HCT116 (cell line): ENCODE measurements around the gene ACTN2. TPM values are rescaled to one million over a fixed set of nuclear protein-coding genes. Genes with fewer than 3 reads are reported as not detected.

Experiments
- ATAC-seq: fragments of 200-7000 bp; cut with Tn5 transposase; 2 replicates; pipeline ENCODE4 v1.9.1; 2020; ENCODE audit warnings: mild to moderate bottlenecking, moderate library complexity
- BruUV-seq: library from RNA; stranded (reverse); fragments of 400-500 nt; replicated peaks from 2 replicates; lab custom pipeline; 2021; lab: Mats Ljungman, UMichigan
- CTCF ChIA-PET: fragments of 300-600 bp; sonication (Branson Sonifier 250); formaldehyde crosslinking; loops from one replicate; lab custom pipeline; 2021; ENCODE audit warnings: antibody characterized with exemption; lab: Charles Lee
- POLR2A ChIA-PET: fragments of 300-600, 350-600 bp; sonication (Branson Sonifier 250); formaldehyde crosslinking; loops from one replicate; lab custom pipeline; 2021; ENCODE audit warnings: antibody characterized with exemption; lab: Charles Lee
- RAD21 ChIA-PET, 2 experiments: fragments of 300-600 bp; sonication (Branson Sonifier 250); formaldehyde crosslinking; loops; one replicate each; lab custom pipeline; 2023; ENCODE audit warnings: low total read pairs in 2 of 2; ENCODE audit not compliant: uncharacterized antibody in 2 of 2, unreplicated experiment in 2 of 2, low non-redundant PET in 1 of 2; lab: Charles Lee
- DNase-seq: peaks from one replicate; pipeline ENCODE4 v3.0.0-alpha.2; 2010; ENCODE audit warnings: low read depth, low spot score
- H2AFZ ChIP-seq: fragments of 200-600 bp; shearing (Covaris generic), sonication (generic); 2 replicates; pipeline ENCODE4 v1.6.1; 2017; ENCODE audit warnings: low read depth, mixed run types, mixed read lengths, antibody characterized with exemption, low read length; ENCODE audit not compliant: poor library complexity, severe bottlenecking
- H3K27ac ChIP-seq: 2 replicates; pipeline ENCODE4 v1.5.1; 2012; ENCODE audit warnings: low read depth, low read length
- H3K27me3 ChIP-seq: fragments of 200-600 bp; sonication (generic); 2 replicates; pipeline ENCODE4 v1.6.1; 2016; ENCODE audit warnings: mixed run types, low read length, mixed read lengths; ENCODE audit not compliant: insufficient read depth
- H3K36me3 ChIP-seq, 2 experiments: fragments of 200-500 bp in 1 of 2; fragments of 200-600 bp in 1 of 2; sonication (Bioruptor generic) in 1 of 2; sonication (generic) in 1 of 2; 2 replicates each; pipeline versions ENCODE4 v1.5.1 to v1.6.1; 2014 to 2016; ENCODE audit warnings: low read length in 2 of 2, inconsistent platforms in 1 of 2, mixed read lengths in 1 of 2, mixed run types in 1 of 2; ENCODE audit not compliant: insufficient read depth in 2 of 2, control insufficient read depth in 1 of 2
- H3K4me1 ChIP-seq, 2 experiments: fragments of 200-600 bp in 1 of 2; sonication (generic) in 1 of 2; 2 replicates each; pipeline versions ENCODE4 v1.5.1 to v1.6.1; 2012 to 2017; ENCODE audit warnings: low read length in 2 of 2, inconsistent platforms in 1 of 2, mild to moderate bottlenecking in 1 of 2, mixed read lengths in 1 of 2, mixed run types in 1 of 2, moderate library complexity in 1 of 2; ENCODE audit not compliant: insufficient read depth in 2 of 2, control insufficient read depth in 1 of 2
- H3K4me2 ChIP-seq: fragments of 200-600 bp; sonication (generic); 2 replicates; pipeline ENCODE4 v1.6.1; 2017; ENCODE audit warnings: mixed run types, low read length, mixed read lengths
- H3K4me3 ChIP-seq, 2 experiments: fragments of 200-600 bp in 1 of 2; sonication (generic) in 1 of 2; replicated peaks in 1 of 2; 2 replicates each; pipeline ENCODE4 v1.5.1; 2011 to 2016; ENCODE audit warnings: low read length in 2 of 2, control low read depth in 1 of 2, low read depth in 1 of 2, mild to moderate bottlenecking in 1 of 2, mixed read lengths in 1 of 2, mixed run types in 1 of 2
- H3K79me2 ChIP-seq: fragments of 200-600 bp; sonication (generic); 2 replicates; pipeline ENCODE4 v1.6.1; 2017; ENCODE audit warnings: mild to moderate bottlenecking, mixed run types, low read length, moderate library complexity, mixed read lengths; ENCODE audit not compliant: insufficient read depth
- H3K9ac ChIP-seq: fragments of 200-600 bp; sonication (generic); 2 replicates; pipeline ENCODE4 v1.6.1; 2016; ENCODE audit warnings: low read length, mixed read lengths
- H3K9me2 ChIP-seq: fragments of 200-600 bp; sonication (generic), shearing (Covaris generic); 2 replicates; pipeline ENCODE4 v1.6.1; 2017; ENCODE audit warnings: mixed run types, mild to moderate bottlenecking, moderate library complexity; ENCODE audit not compliant: insufficient read depth
- H3K9me3 ChIP-seq, 2 experiments: fragments of 200-500 bp in 1 of 2; fragments of 200-600 bp in 1 of 2; sonication (Bioruptor generic) in 1 of 2; sonication (generic) in 1 of 2; 2 replicates each; pipeline ENCODE4 v1.6.1; 2014 to 2017; ENCODE audit warnings: low read length in 2 of 2, mixed read lengths in 2 of 2, inconsistent platforms in 1 of 2, low read depth in 1 of 2, mild to moderate bottlenecking in 1 of 2, mixed run types in 1 of 2, moderate library complexity in 1 of 2; ENCODE audit not compliant: control insufficient read depth in 1 of 2, insufficient read depth in 1 of 2
- H4K20me1 ChIP-seq: fragments of 200-600 bp; sonication (generic), shearing (Covaris generic); 2 replicates; pipeline ENCODE4 v1.6.1; 2017; ENCODE audit warnings: mixed run types, mild to moderate bottlenecking, moderate library complexity; ENCODE audit not compliant: insufficient read depth
- CEBPB ChIP-seq: IDR thresholded peaks from 2 replicates; pipeline ENCODE4 v1.6.1; 2012; ENCODE audit warnings: low read depth
- EZH2phosphoT487 ChIP-seq: fragments of 200-600 bp; IDR thresholded peaks from 2 replicates; pipeline ENCODE4 v1.6.1; 2018; ENCODE audit warnings: antibody characterized with exemption, borderline replicate concordance
- FOSL1 ChIP-seq: IDR thresholded peaks from 2 replicates; pipeline ENCODE4 v1.6.1; 2012; ENCODE audit warnings: low read depth
- JUND ChIP-seq: IDR thresholded peaks from 2 replicates; pipeline ENCODE4 v1.6.1; 2012
- POLR2A ChIP-seq: IDR thresholded peaks from 2 replicates; pipeline ENCODE4 v1.7.0; 2011; ENCODE audit warnings: borderline replicate concordance; ENCODE audit not compliant: insufficient read depth, insufficient read length; ENCODE audit errors: extremely low read depth
- POLR2AphosphoS5 ChIP-seq: IDR thresholded peaks from 2 replicates; pipeline ENCODE4 v1.6.1; 2011; ENCODE audit warnings: mild to moderate bottlenecking, low read depth, low read length, moderate library complexity
- RAD21 ChIP-seq: IDR thresholded peaks from 2 replicates; pipeline ENCODE4 v1.6.1; 2012; ENCODE audit warnings: low read depth, mild to moderate bottlenecking
- SIN3A ChIP-seq: IDR thresholded peaks from 2 replicates; pipeline ENCODE4 v1.6.1; 2012; ENCODE audit warnings: low read depth
- TCF7L2 ChIP-seq: IDR thresholded peaks from 2 replicates; pipeline ENCODE4 v1.7.0; 2011; ENCODE audit warnings: borderline replicate concordance, inconsistent platforms; ENCODE audit not compliant: insufficient read depth, insufficient read length; ENCODE audit errors: extremely low read depth
- ZBTB33 ChIP-seq: IDR thresholded peaks from 2 replicates; pipeline ENCODE4 v1.6.1; 2011; ENCODE audit warnings: mild to moderate bottlenecking, low read length, moderate library complexity; ENCODE audit not compliant: insufficient replicate concordance; ENCODE audit errors: extremely low read depth
- ZFX ChIP-seq: fragments of 450-650 bp; IDR thresholded peaks from 2 replicates; pipeline ENCODE4 v1.6.1; 2017
- intact Hi-C: fragments of 100-400 bp; cut with micrococcal nuclease; formaldehyde crosslinking; loops from 2 replicates; pipeline ENCODE4 v1.10.0; 2022
- total RNA-seq: library from RNA; stranded (reverse); gene quantifications from one replicate; pipeline ENCODE4 v1.2.1, GENCODE V29; 2021; ENCODE audit not compliant: unreplicated experiment
- TF ChIP-seq, protein P1 (sequence below): IDR thresholded peaks from 2 replicates; pipeline ENCODE4 v1.6.1; 2012; ENCODE audit warnings: low read depth

Gene ACTN2
- total RNA-seq, 1 experiment from 2014 or later, result 0.20 TPM

DNA sequence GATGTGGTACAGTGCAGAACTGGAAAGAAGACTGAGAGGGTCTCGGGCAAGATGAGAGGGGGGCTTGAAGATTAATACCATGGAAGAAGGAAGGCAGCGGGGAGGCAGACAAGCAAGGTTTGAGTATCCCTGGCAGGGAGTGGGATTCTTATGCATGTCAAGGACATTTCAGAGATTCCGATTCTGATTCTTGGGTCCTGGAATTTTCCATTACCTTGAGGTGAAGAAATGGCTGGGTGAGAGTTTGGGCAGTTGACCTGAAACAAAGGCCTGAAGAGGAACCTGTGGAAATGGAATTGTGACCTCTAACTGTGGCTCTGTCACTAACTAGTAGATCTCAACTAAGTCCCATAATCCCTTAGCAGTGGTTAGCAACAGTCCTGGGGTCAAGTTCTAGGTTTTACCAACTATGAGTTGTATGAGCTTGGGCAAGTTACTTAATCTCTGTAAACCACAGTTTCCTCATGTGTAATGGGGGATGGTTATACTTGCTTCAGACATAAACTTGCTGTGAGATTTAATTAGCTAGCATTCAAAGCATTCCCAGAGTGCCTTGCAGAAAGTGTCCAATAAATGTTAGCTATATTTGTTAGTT lies 8.6 kb upstream of the ACTN2 start:
- H3K9ac ChIP-seq, result no peak overlapping the region
- DNase-seq (no peak), ATAC-seq (no peak)
- POLR2A ChIA-PET, result no interaction called here
- no TSS peak for BruUV-seq
- no peaks in the 10 kb centered on the region for H3K79me2 ChIP-seq
- H3K9me3 ChIP-seq, result no peaks in the 10 kb centered on the region
- intact Hi-C loops, result no loop called here
- TF ChIP-seq POLR2A (no peak), ZBTB33 (no peak), RAD21 (no peak), SIN3A (no peak), JUND (no peak), EZH2phosphoT487 (no peak), CEBPB (no peak)
- no peak overlapping the region for H2AFZ ChIP-seq
- no peaks in the 10 kb centered on the region for H3K9me2 ChIP-seq
- no peaks in the 10 kb centered on the region for H3K4me1 ChIP-seq
- H3K4me3 ChIP-seq, result no peak overlapping the region
- no peaks in the 10 kb centered on the region for H4K20me1 ChIP-seq
- CTCF ChIA-PET, result no interaction called here
- RAD21 ChIA-PET, result no interaction called here
- H3K4me2 ChIP-seq, result no peak overlapping the region
- no peak overlapping the region for H3K27ac ChIP-seq
- no peaks in the 10 kb centered on the region for H3K36me3 ChIP-seq
- peaks cover 42% of the 10 kb centered on the region for H3K27me3 ChIP-seq

- ChIA-PET POLR2A (no interaction called here), RAD21 (no interaction called here), CTCF (no interaction called here)
- peaks cover 20% of the 10 kb centered on the region for H3K27me3 ChIP-seq
- H3K4me2 ChIP-seq, result no peak overlapping the region
- no peaks in the 10 kb centered on the region for H3K9me3 ChIP-seq
- no peak for ATAC-seq
- H4K20me1 ChIP-seq, result no peaks in the 10 kb centered on the region
- intact Hi-C loops, result no loop called here
- H3K79me2 ChIP-seq, result no peaks in the 10 kb centered on the region
- DNase-seq, result no peak
- H3K9ac ChIP-seq, result no peak overlapping the region
- H3K36me3 ChIP-seq, result no peaks in the 10 kb centered on the region
- H2AFZ ChIP-seq, result no peak overlapping the region
- H3K9me2 ChIP-seq, result no peaks in the 10 kb centered on the region
- BruUV-seq, result no TSS peak
- no peaks in the 10 kb centered on the region for H3K4me1 ChIP-seq
- H3K27ac ChIP-seq, result no peak overlapping the region
- H3K4me3 ChIP-seq, result no peak overlapping the region
- TF ChIP-seq FOSL1 (no peak), ZFX (no peak), POLR2A (no peak), TCF7L2 (no peak), POLR2AphosphoS5 (no peak), ZBTB33 (no peak)
- TF ChIP-seq, protein P1, sequence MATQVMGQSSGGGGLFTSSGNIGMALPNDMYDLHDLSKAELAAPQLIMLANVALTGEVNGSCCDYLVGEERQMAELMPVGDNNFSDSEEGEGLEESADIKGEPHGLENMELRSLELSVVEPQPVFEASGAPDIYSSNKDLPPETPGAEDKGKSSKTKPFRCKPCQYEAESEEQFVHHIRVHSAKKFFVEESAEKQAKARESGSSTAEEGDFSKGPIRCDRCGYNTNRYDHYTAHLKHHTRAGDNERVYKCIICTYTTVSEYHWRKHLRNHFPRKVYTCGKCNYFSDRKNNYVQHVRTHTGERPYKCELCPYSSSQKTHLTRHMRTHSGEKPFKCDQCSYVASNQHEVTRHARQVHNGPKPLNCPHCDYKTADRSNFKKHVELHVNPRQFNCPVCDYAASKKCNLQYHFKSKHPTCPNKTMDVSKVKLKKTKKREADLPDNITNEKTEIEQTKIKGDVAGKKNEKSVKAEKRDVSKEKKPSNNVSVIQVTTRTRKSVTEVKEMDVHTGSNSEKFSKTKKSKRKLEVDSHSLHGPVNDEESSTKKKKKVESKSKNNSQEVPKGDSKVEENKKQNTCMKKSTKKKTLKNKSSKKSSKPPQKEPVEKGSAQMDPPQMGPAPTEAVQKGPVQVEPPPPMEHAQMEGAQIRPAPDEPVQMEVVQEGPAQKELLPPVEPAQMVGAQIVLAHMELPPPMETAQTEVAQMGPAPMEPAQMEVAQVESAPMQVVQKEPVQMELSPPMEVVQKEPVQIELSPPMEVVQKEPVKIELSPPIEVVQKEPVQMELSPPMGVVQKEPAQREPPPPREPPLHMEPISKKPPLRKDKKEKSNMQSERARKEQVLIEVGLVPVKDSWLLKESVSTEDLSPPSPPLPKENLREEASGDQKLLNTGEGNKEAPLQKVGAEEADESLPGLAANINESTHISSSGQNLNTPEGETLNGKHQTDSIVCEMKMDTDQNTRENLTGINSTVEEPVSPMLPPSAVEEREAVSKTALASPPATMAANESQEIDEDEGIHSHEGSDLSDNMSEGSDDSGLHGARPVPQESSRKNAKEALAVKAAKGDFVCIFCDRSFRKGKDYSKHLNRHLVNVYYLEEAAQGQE, result no peak
Measured at GRCh38 chr1:236681219-236681618, 5.1 kb upstream of the ACTN2 start.
